Measurements from ENCODE around the gene C1orf141. TPM values are rescaled to one million over a fixed set of nuclear protein-coding genes. Genes with fewer than 3 reads are reported as not detected.
A peak's percentile ranks its signal among the peaks of the same experiment; 100 is the strongest.

The C1orf141 gene
- total and polyA plus RNA-seq, 9 of the 15 experiments (the other 6 are each of a cell fraction or from before 2014, with no cell fraction given), result not detected

DNA sequence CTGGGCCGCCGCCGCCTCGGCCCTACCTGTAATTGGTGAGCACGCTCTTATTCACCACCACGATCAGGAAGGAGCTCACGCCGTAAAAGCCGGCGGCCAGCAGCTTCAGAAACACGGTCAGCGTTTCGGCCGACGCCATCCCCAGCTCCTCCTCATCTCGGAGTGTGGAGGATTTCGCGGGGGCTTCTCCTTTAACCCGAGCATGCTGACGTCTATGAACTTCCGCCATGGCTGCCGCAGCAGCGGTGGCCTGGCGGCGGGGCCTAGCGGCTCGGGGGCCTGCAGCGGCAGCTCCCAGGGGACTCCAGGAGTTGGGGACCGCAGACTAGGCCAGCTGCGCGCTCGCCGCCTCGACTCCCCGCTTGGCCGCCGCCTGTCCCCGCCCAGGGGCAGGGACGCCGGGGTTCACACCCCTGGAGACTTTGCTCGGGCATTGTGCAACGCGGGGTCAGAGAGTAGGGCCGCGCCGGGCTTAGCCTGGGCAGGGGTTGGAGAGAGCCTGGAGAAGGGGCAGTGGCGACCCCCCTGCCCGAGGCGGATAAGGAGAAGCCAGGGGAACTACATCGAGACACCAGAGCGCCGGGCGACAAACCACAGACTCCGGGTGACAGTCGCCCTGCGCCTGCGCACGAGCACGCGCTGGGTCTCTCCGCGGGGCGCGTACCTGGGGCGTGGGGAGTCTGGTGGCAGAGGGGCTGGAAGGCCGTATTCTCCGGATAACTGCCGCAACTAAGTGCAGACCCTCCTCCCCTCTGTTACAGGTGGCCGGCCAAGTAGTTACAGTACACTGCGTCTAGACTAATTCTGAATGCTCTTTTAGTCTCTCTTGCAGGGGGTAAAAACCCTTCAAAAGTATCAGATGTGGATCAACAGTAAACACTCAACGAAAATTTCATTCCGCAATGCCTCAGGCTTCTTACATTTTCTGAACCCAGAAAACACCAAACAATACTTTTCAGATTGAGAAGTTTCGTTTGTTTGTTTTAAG is 80.7 kb downstream of the C1orf141 start, which contains the start of gene SLC35D1 (continued):
- TF ChIP-seq FOXM1 (IDR thresholded peaks at IDR 0.05; ENCODE audit: low read depth) (no peak), FOXM1 (CRISPR knock-in tag; IDR thresholded peaks at IDR 0.05; ENCODE audit: low read depth) (0 out of 2 replicates have a peak, but pooled peaks have one; percentile 57), TEAD1 (CRISPR knock-in tag; IDR thresholded peaks at IDR 0.05) (0 out of 4 replicates have a peak, but pooled peaks have one; percentile 11 to 13), ZNF717 (CRISPR knock-in tag; IDR thresholded peaks at IDR 0.05) (no peak), ATF1 (CRISPR knock-in tag; IDR thresholded peaks at IDR 0.05) (0 out of 2 replicates have a peak, but pooled peaks have one; percentile 4), ATF1 (tag; IDR thresholded peaks at IDR 0.05) (peak; percentile 87), NRF1 (conservative IDR thresholded peaks at IDR 0.05 in 1 of 2, IDR thresholded peaks at IDR 0.05 in 1 of 2) (peak; percentile 97), ATF7 (IDR thresholded peaks at IDR 0.05) (peak; percentile 49), RBM39 (optimal IDR thresholded peaks at IDR 0.05; ENCODE audit: low read depth, low read length) (no peak), ZSCAN32 (CRISPR knock-in tag; IDR thresholded peaks at IDR 0.05) (no peak), ESRRA (IDR thresholded peaks at IDR 0.05; ENCODE audit: borderline replicate concordance, low read depth) (0 out of 2 replicates have a peak, but pooled peaks have one; percentile 21), TAF9B (IDR thresholded peaks at IDR 0.05; ENCODE audit: partially characterized antibody) (peak; percentile 61), PHF20 (IDR thresholded peaks at IDR 0.05; ENCODE audit: partially characterized antibody) (peak; percentile 78), ZNF134 (CRISPR knock-in tag; conservative IDR thresholded peaks at IDR 0.05) (0 out of 2 replicates have a peak, but pooled peaks have one; percentile 10), RFX5 (IDR thresholded peaks at IDR 0.05; ENCODE audit: low read depth, low read length) (no peak)
- TF ChIP-seq, protein P1, sequence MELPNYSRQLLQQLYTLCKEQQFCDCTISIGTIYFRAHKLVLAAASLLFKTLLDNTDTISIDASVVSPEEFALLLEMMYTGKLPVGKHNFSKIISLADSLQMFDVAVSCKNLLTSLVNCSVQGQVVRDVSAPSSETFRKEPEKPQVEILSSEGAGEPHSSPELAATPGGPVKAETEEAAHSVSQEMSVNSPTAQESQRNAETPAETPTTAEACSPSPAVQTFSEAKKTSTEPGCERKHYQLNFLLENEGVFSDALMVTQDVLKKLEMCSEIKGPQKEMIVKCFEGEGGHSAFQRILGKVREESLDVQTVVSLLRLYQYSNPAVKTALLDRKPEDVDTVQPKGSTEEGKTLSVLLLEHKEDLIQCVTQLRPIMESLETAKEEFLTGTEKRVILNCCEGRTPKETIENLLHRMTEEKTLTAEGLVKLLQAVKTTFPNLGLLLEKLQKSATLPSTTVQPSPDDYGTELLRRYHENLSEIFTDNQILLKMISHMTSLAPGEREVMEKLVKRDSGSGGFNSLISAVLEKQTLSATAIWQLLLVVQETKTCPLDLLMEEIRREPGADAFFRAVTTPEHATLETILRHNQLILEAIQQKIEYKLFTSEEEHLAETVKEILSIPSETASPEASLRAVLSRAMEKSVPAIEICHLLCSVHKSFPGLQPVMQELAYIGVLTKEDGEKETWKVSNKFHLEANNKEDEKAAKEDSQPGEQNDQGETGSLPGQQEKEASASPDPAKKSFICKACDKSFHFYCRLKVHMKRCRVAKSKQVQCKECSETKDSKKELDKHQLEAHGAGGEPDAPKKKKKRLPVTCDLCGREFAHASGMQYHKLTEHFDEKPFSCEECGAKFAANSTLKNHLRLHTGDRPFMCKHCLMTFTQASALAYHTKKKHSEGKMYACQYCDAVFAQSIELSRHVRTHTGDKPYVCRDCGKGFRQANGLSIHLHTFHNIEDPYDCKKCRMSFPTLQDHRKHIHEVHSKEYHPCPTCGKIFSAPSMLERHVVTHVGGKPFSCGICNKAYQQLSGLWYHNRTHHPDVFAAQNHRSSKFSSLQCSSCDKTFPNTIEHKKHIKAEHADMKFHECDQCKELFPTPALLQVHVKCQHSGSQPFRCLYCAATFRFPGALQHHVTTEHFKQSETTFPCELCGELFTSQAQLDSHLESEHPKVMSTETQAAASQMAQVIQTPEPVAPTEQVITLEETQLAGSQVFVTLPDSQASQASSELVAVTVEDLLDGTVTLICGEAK (IDR thresholded peaks at IDR 0.05), result no peak; the same call in 1 of the 2 replicates
- TF ChIP-seq, protein P1 (CRISPR knock-in tag; IDR thresholded peaks at IDR 0.05), result no peak
- TF ChIP-seq, protein P2, sequence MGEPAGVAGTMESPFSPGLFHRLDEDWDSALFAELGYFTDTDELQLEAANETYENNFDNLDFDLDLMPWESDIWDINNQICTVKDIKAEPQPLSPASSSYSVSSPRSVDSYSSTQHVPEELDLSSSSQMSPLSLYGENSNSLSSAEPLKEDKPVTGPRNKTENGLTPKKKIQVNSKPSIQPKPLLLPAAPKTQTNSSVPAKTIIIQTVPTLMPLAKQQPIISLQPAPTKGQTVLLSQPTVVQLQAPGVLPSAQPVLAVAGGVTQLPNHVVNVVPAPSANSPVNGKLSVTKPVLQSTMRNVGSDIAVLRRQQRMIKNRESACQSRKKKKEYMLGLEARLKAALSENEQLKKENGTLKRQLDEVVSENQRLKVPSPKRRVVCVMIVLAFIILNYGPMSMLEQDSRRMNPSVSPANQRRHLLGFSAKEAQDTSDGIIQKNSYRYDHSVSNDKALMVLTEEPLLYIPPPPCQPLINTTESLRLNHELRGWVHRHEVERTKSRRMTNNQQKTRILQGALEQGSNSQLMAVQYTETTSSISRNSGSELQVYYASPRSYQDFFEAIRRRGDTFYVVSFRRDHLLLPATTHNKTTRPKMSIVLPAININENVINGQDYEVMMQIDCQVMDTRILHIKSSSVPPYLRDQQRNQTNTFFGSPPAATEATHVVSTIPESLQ (CRISPR knock-in tag; IDR thresholded peaks at IDR 0.05), result peak; percentile 61; the same call in 1 of the 2 replicates
